ENCODE results near the gene TAS2R14.

TAS2R14 gene

GRCh38 chr12:10966314-10966713 is 27.3 kb upstream of the TAS2R14 start:
- CTCF ChIA-PET: no interaction called here
- POLR2A ChIA-PET: no interaction called here
- no peak for DNase-seq (ENCODE audit: extremely low spot score)
- no peak for TF ChIP-seq CTCF (IDR thresholded peaks at IDR 0.05; ENCODE audit: control extremely low read depth, extremely low read depth, low read depth, missing control alignments)

GRCh38 chr12:10965476-10965875 is 26.4 kb upstream of the TAS2R14 start:
- DNase-seq (ENCODE audit: extremely low spot score): no peak
- CTCF ChIA-PET: no interaction called here
- POLR2A ChIA-PET: no interaction called here
- no peak for TF ChIP-seq CTCF (IDR thresholded peaks at IDR 0.05; ENCODE audit: control extremely low read depth, extremely low read depth, low read depth, missing control alignments)

DNA sequence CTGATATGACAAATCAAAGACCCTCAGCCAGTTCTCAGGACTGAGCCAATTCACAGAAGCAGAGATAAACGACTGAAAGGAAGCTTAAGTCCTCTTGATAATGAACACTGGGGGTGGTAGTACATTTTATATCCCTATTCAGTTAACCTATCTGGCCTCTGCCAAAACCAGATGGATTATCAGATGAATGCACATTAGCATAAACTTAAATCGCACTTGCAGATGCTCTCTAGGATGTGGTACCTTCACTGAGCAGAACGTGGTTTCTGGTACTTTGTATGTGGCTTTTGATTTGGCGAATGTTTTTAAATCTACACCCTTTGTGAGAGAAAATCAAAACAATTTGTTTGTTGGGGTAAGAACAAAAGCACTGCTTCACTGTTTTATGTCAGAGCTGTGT is 21.1 kb upstream of the TAS2R14 start:
- TF ChIP-seq CTCF (IDR thresholded peaks at IDR 0.05; ENCODE audit: control extremely low read depth, extremely low read depth, low read depth, missing control alignments): no peak
- no peak for DNase-seq (ENCODE audit: extremely low spot score)
- POLR2A ChIA-PET: interaction anchor here (0.6 kb wide), 1 partner anchor 94 kb away, joined by 3 read pairs; no protein-coding TSS in a partner anchor
- CTCF ChIA-PET: interaction anchor here (1.3 kb wide), 3 partner anchors 9 to 239 kb away, joined by 3 to 5 read pairs (median 3); no protein-coding TSS in a partner anchor

DNA sequence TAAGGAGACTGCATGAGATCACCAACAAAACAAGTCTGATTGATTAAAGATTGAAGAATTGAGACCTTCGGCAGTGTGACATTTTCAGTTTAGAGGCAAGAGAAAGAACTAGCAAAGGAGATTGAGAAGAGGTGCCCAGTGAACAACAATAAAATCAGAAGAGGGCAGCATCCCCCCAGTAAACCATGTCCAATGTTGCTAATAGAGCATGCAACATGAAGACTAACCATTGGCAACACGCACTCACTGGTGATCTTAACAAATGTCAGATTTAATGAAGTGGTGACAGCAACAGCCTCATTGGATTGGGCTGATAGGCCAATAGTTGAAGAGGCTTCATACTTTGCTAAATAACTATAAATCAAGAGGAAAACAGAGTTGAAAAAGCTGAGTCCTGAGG is 20.7 kb upstream of the TAS2R14 start:
- CTCF ChIA-PET: interaction anchor here (1.3 kb wide), 2 partner anchors 10 to 240 kb away, joined by 3 to 5 read pairs; no protein-coding TSS in a partner anchor
- POLR2A ChIA-PET: interaction anchor here (0.6 kb wide), 1 partner anchor 94 kb away, joined by 3 read pairs; no protein-coding TSS in a partner anchor
- DNase-seq (ENCODE audit: extremely low spot score): no peak
- no peak for TF ChIP-seq CTCF (IDR thresholded peaks at IDR 0.05; ENCODE audit: control extremely low read depth, extremely low read depth, low read depth, missing control alignments)

DNA sequence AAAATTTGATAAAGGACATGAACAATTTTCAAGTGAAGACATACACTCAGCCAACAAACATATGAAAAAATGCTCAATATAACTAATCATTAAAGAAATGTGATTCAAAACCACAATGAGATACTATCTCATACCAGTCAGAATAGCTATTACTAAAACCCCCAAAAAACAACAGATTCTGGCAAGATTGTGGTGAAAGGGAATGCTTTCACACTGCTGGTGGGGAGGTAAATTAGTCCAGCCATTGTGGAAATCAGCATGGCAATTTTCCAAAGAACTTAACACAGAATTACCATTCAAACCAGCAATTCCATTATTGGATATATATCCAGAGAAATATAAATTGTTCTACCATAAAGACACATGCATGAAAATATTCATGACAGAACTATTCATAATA is 18.7 kb upstream of the TAS2R14 start:
- CTCF ChIA-PET: interaction anchor here (1.6 kb wide), 1 partner anchor 15 kb away, joined by 3 read pairs; no protein-coding TSS in a partner anchor
- POLR2A ChIA-PET: no interaction called here
- TF ChIP-seq CTCF (IDR thresholded peaks at IDR 0.05; ENCODE audit: control extremely low read depth, extremely low read depth, low read depth, missing control alignments): no peak
- no peak for DNase-seq (ENCODE audit: extremely low spot score)

GRCh38 chr12:10956085-10956484 is 17.0 kb upstream of the TAS2R14 start:
- no peak for TF ChIP-seq CTCF (IDR thresholded peaks at IDR 0.05; ENCODE audit: control extremely low read depth, extremely low read depth, low read depth, missing control alignments)
- ChIA-PET CTCF (no interaction called here), POLR2A (no interaction called here)
- no peak for DNase-seq (ENCODE audit: extremely low spot score)

Measured in GM10248 (cell line).